HEK293T (cell line): ENCODE measurements around the gene C9orf43.
"Not testable (repeated sequence)": the region's sequence is repeated elsewhere in the genome, so short reads cannot be mapped to it uniquely, and the experiment has no call there.

Source experiments
- CTCF ChIA-PET: fragments of 350-600 bp; formaldehyde crosslinking; extraction: SDS; loops from one replicate; lab custom pipeline; 2021; ENCODE audit warnings: antibody characterized with exemption, inconsistent platforms; lab: Yijun Ruan, JAX
- POLR2A ChIA-PET: fragments of 350-600 bp; formaldehyde crosslinking; extraction: SDS; loops from one replicate; lab custom pipeline; 2020; ENCODE audit warnings: antibody characterized with exemption, inconsistent platforms; lab: Yijun Ruan, JAX
- DNase-seq: peaks from one replicate; pipeline ENCODE4 v3.0.0; 2012; ENCODE audit warnings: mixed read lengths; ENCODE audit errors: extremely low spot score
- ARNT ChIP-seq: fragments of 450-650 bp; IDR thresholded peaks from 2 replicates; pipeline ENCODE4 v1.6.1; 2017; ENCODE audit warnings: mild to moderate bottlenecking
- BHLHE40 ChIP-seq: fragments of 450-650 bp; IDR thresholded peaks from 2 replicates; pipeline ENCODE4 v1.6.1; 2016; ENCODE audit warnings: mild to moderate bottlenecking, moderate library complexity, borderline replicate concordance
- CTBP1 ChIP-seq: fragments of 450-650 bp; IDR thresholded peaks from 2 replicates; pipeline ENCODE4 v1.6.1; 2016; ENCODE audit warnings: borderline replicate concordance
- ELF4 ChIP-seq: fragments of 450-650 bp; IDR thresholded peaks from 2 replicates; pipeline ENCODE4 v1.6.1; 2017; ENCODE audit warnings: antibody characterized with exemption
- FOXA1 ChIP-seq: fragments of 450-650 bp; IDR thresholded peaks from 2 replicates; pipeline ENCODE4 v1.6.1; 2016; ENCODE audit warnings: mild to moderate bottlenecking
- FOXK2 ChIP-seq: fragments of 450-650 bp; IDR thresholded peaks from 2 replicates; pipeline ENCODE4 v1.6.1; 2016; ENCODE audit warnings: mild to moderate bottlenecking
- FOXM1 ChIP-seq: fragments of 450-650 bp; IDR thresholded peaks from 2 replicates; pipeline ENCODE4 v1.6.1; 2017; ENCODE audit warnings: mild to moderate bottlenecking, borderline replicate concordance
- HDGF ChIP-seq: fragments of 450-650 bp; IDR thresholded peaks from 2 replicates; pipeline ENCODE4 v1.6.1; 2017; ENCODE audit warnings: antibody characterized with exemption, borderline replicate concordance
- L3MBTL2 ChIP-seq: fragments of 450-650 bp; conservative IDR thresholded peaks from 2 replicates; pipeline ENCODE4 v1.6.1; 2016; ENCODE audit warnings: mild to moderate bottlenecking
- LEF1 ChIP-seq: fragments of 450-650 bp; IDR thresholded peaks from 2 replicates; pipeline ENCODE4 v1.6.1; 2017; ENCODE audit warnings: mild to moderate bottlenecking, borderline replicate concordance
- NFRKB ChIP-seq: fragments of 450-650 bp; IDR thresholded peaks from 2 replicates; pipeline ENCODE4 v1.6.1; 2016; ENCODE audit warnings: mild to moderate bottlenecking, moderate library complexity
- PKNOX1 ChIP-seq: fragments of 450-650 bp; IDR thresholded peaks from 2 replicates; pipeline ENCODE4 v1.6.1; 2016
- SP1 ChIP-seq: fragments of 450-650 bp; IDR thresholded peaks from 2 replicates; pipeline ENCODE4 v1.6.1; 2017
- SUZ12 ChIP-seq: fragments of 450-650 bp; IDR thresholded peaks from 2 replicates; pipeline ENCODE4 v1.6.1; 2016; ENCODE audit warnings: mild to moderate bottlenecking
- TARDBP ChIP-seq: fragments of 450-650 bp; IDR thresholded peaks from 2 replicates; pipeline ENCODE4 v1.6.1; 2016
- ZNF384 ChIP-seq: fragments of 450-650 bp; IDR thresholded peaks from 2 replicates; pipeline ENCODE4 v1.6.1; 2016

The C9orf43 gene

GRCh38 chr9:113373256-113373655, 37.3 kb upstream of the C9orf43 start:
- DNase-seq: no peak
- POLR2A ChIA-PET: no interaction called here
- TF ChIP-seq FOXM1 (no peak), FOXK2 (no peak), FOXA1 (no peak), PKNOX1 (no peak), CTBP1 (no peak), BHLHE40 (no peak), SP1 (no peak), L3MBTL2 (no peak), SUZ12 (no peak), ELF4 (no peak), NFRKB (no peak), HDGF (no peak), ZNF384 (no peak), LEF1 (no peak), ARNT (no peak), TARDBP (no peak)
- CTCF ChIA-PET: no interaction called here

- TF ChIP-seq TARDBP: no peak
- TF ChIP-seq BHLHE40: no peak
- TF ChIP-seq ZNF384: no peak
- no peak for TF ChIP-seq SP1
- TF ChIP-seq HDGF: no peak
- no peak for TF ChIP-seq ELF4
- no peak for TF ChIP-seq SUZ12
- no peak for TF ChIP-seq L3MBTL2
- TF ChIP-seq CTBP1: no peak
- TF ChIP-seq FOXK2: no peak
- no peak for TF ChIP-seq LEF1
- no peak for TF ChIP-seq NFRKB
- no peak for TF ChIP-seq ARNT
- TF ChIP-seq FOXA1: no peak
- no peak for TF ChIP-seq PKNOX1
- ChIA-PET CTCF (interaction anchor here (0.9 kb wide), 1 partner anchor 12 kb away, joined by 3 read pairs; no protein-coding TSS in a partner anchor), POLR2A (no interaction called here)
- DNase-seq: no peak
These were observed 36.7 kb upstream of the C9orf43 start for GRCh38 chr9:113373676-113374392.

- ChIA-PET CTCF (interaction anchor here (0.6 to 0.9 kb wide), 2 partner anchors 14 to 101 kb away, joined by 3 read pairs; no protein-coding TSS in a partner anchor), POLR2A (interaction anchor here (0.7 to 1.3 kb wide), 2 partner anchors 36 to 100 kb away, joined by 3 read pairs; partner anchors contain the start of genes CDC26, PRPF4 and WDR31)
- TF ChIP-seq HDGF (no peak), BHLHE40 (no peak), FOXM1 (no peak), ZNF384 (no peak), FOXA1 (no peak), SP1 (no peak), NFRKB (no peak), TARDBP (no peak), LEF1 (no peak)
- no peak for DNase-seq
These were observed 35.2 kb upstream of the C9orf43 start for GRCh38 chr9:113375057-113376023.

GRCh38 chr9:113376634-113377567, 33.6 kb upstream of the C9orf43 start, which contains the start of gene HDHD3:
Gene HDHD3, minus strand, starts transcription at chr9:113376986. Its CDS starts 2,632 bp downstream, at chr9:113374354.
- POLR2A ChIA-PET: interaction anchor here (0.6 to 1.2 kb wide), 11 partner anchors 10 to 65 kb away, joined by 3 to 10 read pairs (median 3); partner anchors contain the start of genes ALAD, C9orf43, POLE3 and WDR31
- TF ChIP-seq NFRKB (no peak), L3MBTL2 (peak; percentile 52; the same call in 1 of the 2 replicates)
- peak; percentile 94 for DNase-seq
- CTCF ChIA-PET: no interaction called here

GRCh38 chr9:113379094-113379828, 31.3 kb upstream of the C9orf43 start:
- POLR2A ChIA-PET, DNase-seq, CTCF ChIA-PET: not testable (repeated sequence)

GRCh38 chr9:113379829-113380210, 30.7 kb upstream of the C9orf43 start:
- CTCF ChIA-PET, DNase-seq, POLR2A ChIA-PET: not testable (repeated sequence)
